Heart left ventricle (tissue), 13 donors: ENCODE measurements around the gene KREMEN1.

Source experiments
- CTCF ChIP-seq, 12 donors: fragments of 200-600 bp; sonication (generic) in 4 of 12; IDR thresholded peaks; one replicate each; pipeline versions ENCODE4 v1.5.0 to v1.8.0; 2018 to 2022; ENCODE audit warnings: antibody characterized with exemption in 12 of 12, mild to moderate bottlenecking in 5 of 12
- POLR2A ChIP-seq, 2 donors: fragments of 450-650 bp; IDR thresholded peaks; one replicate each; pipeline ENCODE4 v1.6.1; 2017; ENCODE audit warnings: antibody characterized with exemption in 2 of 2, mild to moderate bottlenecking in 2 of 2, moderate library complexity in 2 of 2
- donor health status: ischemic (EF 13 %, LVEDD 7.1; RV severe dilation, severe dysfunction).
- donor health status: DM: no; HTN: yes; CAD: no.
- donor health status: DM: no; HTN: no; CAD: no.
- donor health status: ischemic (EF 25% LVEDD 6.9; RV normal size, moderate dysfunction).
- donor health status: ischemic (EF 25% LVEDD 5.7; RV mildly dilated, moderate dysfunction).
- donor health status: ischemic (EF 35%, LVEDD 5.7; RV mildly dilated, moderate dysfunction).
- donor health status: nonischemic (EF 11% LVEDD 7.7; RV severe dilation, severe dysfunction).
- donor health status: DM: yes; HTN: yes; CAD: no.
- donor health status: PGD.
- donor health status: ischemic (EF 29% LVEDD 5.4; RV normal size, mild dysfunction).
- donor health status: nonischemic (EF 23%, LVEDD 6.1; RV moderate dilation, normal function).

DNA sequence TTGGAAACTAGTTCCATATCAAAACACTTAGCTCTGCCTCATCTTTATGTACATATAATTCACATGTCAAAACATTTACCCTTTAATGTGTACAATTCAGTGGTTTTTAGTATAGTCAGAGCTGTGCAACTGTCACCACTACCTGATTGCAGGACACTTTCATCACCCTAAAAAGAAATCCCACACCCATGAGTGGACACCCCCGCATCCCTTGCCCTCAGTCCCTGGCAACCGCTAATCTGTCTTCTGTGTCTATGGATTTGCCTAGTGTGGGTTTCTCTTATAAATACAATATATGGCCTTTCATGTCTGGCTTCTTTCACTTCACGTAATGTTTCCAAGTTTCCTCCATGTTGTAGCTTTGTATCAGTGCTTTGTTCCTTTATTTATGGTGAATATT, 124.3 kb downstream of the KREMEN1 start:
- TF ChIP-seq CTCF (IDR thresholded peaks at IDR 0.05) (no peak), POLR2A (IDR thresholded peaks at IDR 0.05) (no peak)
